WTC11 (cell line): ENCODE results near the gene ABCB4. TPM values are rescaled to one million over a fixed set of nuclear protein-coding genes. Genes with fewer than 3 reads are reported as not detected.
"Not testable (repeated sequence)": the region's sequence is repeated elsewhere in the genome, so short reads cannot be mapped to it uniquely, and the experiment has no call there.

ENCODE experiments used
- ATAC-seq: fragments of 200-7000 bp; cut with Tn5 transposase; 2 replicates; pipeline ENCODE4 v1.10.0; 2021; ENCODE audit warnings: mild to moderate bottlenecking, moderate library complexity
- CTCF ChIA-PET: fragments of 300-600 bp; sonication (Branson Sonifier 250); formaldehyde crosslinking; loops from one replicate; lab custom pipeline; 2021; ENCODE audit warnings: antibody characterized with exemption; lab: Charles Lee
- POLR2A ChIA-PET: fragments of 350-600 bp; sonication (Branson Sonifier 250); formaldehyde crosslinking; loops from one replicate; lab custom pipeline; 2021; ENCODE audit warnings: antibody characterized with exemption; lab: Charles Lee
- DNase-seq: peaks from one replicate; pipeline ENCODE4 v3.0.0; 2021; ENCODE audit warnings: low spot score
- H3K27ac Mint-ChIP-seq: 2 replicates; pipeline ENCODE4 v1.8.0; 2021; ENCODE audit warnings: mixed read lengths
- H3K27me3 Mint-ChIP-seq: 2 replicates; pipeline ENCODE4 v1.8.0; 2021; ENCODE audit warnings: low read depth, mild to moderate bottlenecking, moderate library complexity, mixed read lengths
- H3K36me3 Mint-ChIP-seq: 2 replicates; pipeline ENCODE4 v1.8.0; 2021; ENCODE audit warnings: mixed read lengths
- H3K4me1 Mint-ChIP-seq: 2 replicates; pipeline ENCODE4 v1.8.0; 2022; ENCODE audit warnings: mixed read lengths
- H3K4me3 Mint-ChIP-seq: 2 replicates; pipeline ENCODE4 v1.8.0; 2021; ENCODE audit warnings: mild to moderate bottlenecking, moderate library complexity, mixed read lengths
- H3K9me3 Mint-ChIP-seq: 2 replicates; pipeline ENCODE4 v1.8.0; 2021; ENCODE audit warnings: mixed read lengths
- ATF2 ChIP-seq: sonication (generic); formaldehyde crosslinking; IDR thresholded peaks from 2 replicates; pipeline ENCODE4 v1.8.1; 2022; ENCODE audit warnings: low read depth, missing genetic modification reagents, borderline replicate concordance
- EMX1 ChIP-seq: fragments of 250-450 bp; sonication (Bioruptor Pico); IDR thresholded peaks from 2 replicates; pipeline ENCODE4 v1.8.0; 2021; ENCODE audit warnings: mild to moderate bottlenecking
- FOXK1 ChIP-seq: sonication (generic); formaldehyde crosslinking; IDR thresholded peaks from 2 replicates; pipeline ENCODE4 v1.8.0; 2022; ENCODE audit warnings: mild to moderate bottlenecking, moderate library complexity, missing genetic modification reagents
- FOXP1 ChIP-seq: sonication (generic); formaldehyde crosslinking; IDR thresholded peaks from 2 replicates; pipeline ENCODE4 v1.8.0; 2022; ENCODE audit warnings: missing genetic modification reagents, mild to moderate bottlenecking, moderate library complexity, borderline replicate concordance
- FOXP4 ChIP-seq: sonication (generic); formaldehyde crosslinking; IDR thresholded peaks from 2 replicates; pipeline ENCODE4 v1.8.0; 2022; ENCODE audit warnings: mild to moderate bottlenecking, missing genetic modification reagents
- GABPB1 ChIP-seq: sonication (generic); formaldehyde crosslinking; IDR thresholded peaks from 2 replicates; pipeline ENCODE4 v1.8.1; 2023; ENCODE audit warnings: mild to moderate bottlenecking, missing genetic modification reagents
- HMGA2 ChIP-seq: fragments of 250-450 bp; sonication (Bioruptor Pico); IDR thresholded peaks from 2 replicates; pipeline ENCODE4 v1.4.0; 2021; ENCODE audit warnings: mild to moderate bottlenecking, moderate library complexity
- MAX ChIP-seq: sonication (generic); formaldehyde crosslinking; IDR thresholded peaks from 2 replicates; pipeline ENCODE4 v1.8.0; 2022; ENCODE audit warnings: mild to moderate bottlenecking, missing genetic modification reagents
- RELA ChIP-seq: sonication (generic); formaldehyde crosslinking; IDR thresholded peaks from 2 replicates; pipeline ENCODE4 v1.8.1; 2022; ENCODE audit warnings: missing genetic modification reagents, mild to moderate bottlenecking, borderline replicate concordance
- TEAD1 ChIP-seq: sonication (generic); formaldehyde crosslinking; IDR thresholded peaks from 2 replicates; pipeline ENCODE4 v1.8.0; 2022; ENCODE audit warnings: mild to moderate bottlenecking, missing genetic modification reagents
- ZNF138 ChIP-seq: sonication (generic); formaldehyde crosslinking; conservative IDR thresholded peaks from 2 replicates; pipeline ENCODE4 v1.8.1; 2022; ENCODE audit warnings: mild to moderate bottlenecking, moderate library complexity, missing genetic modification reagents
- ZNF281 ChIP-seq: sonication (generic); formaldehyde crosslinking; IDR thresholded peaks from 2 replicates; pipeline ENCODE4 v1.8.0; 2023; ENCODE audit warnings: mild to moderate bottlenecking, missing genetic modification reagents
- ZNF512 ChIP-seq: sonication (generic); formaldehyde crosslinking; IDR thresholded peaks from 2 replicates; pipeline ENCODE4 v1.8.1; 2022; ENCODE audit warnings: missing genetic modification reagents, borderline replicate concordance
- ZNF532 ChIP-seq: fragments of 250-450 bp; sonication (Bioruptor Pico); IDR thresholded peaks from 2 replicates; pipeline ENCODE4 v1.9.0; 2021; ENCODE audit warnings: mild to moderate bottlenecking, borderline replicate concordance
- total RNA-seq: library from RNA; stranded (reverse); gene quantifications from 3 replicates; pipeline ENCODE4 v1.2.3, GENCODE V29; 2021

The ABCB4 gene
- total RNA-seq, 1 experiment from 2014 or later = 1.2 TPM

- peak overlapping the region; percentile 61 for H3K4me3 Mint-ChIP-seq
- ChIA-PET CTCF (interaction anchor here (0.6 to 1.5 kb wide), 10 partner anchors 9 to 119 kb away, joined by 3 to 6 read pairs (median 4); partner anchors contain the start of gene CROT), POLR2A (interaction anchor here (0.6 kb wide), 1 partner anchor 278 kb away, joined by 3 read pairs; no protein-coding TSS in a partner anchor)
- H3K27me3 Mint-ChIP-seq = not testable (repeated sequence)
- peak overlapping the region; percentile 89 for H3K27ac Mint-ChIP-seq
- H3K4me1 Mint-ChIP-seq = peaks cover 28% of the 10 kb centered on the region
- ATAC-seq = peak; percentile 100
- DNase-seq = peak; percentile 60
- TF ChIP-seq GABPB1 (peak; percentile 50), ZNF281 (CRISPR knock-in tag) (peak; percentile 93; the same call in 1 of the 2 replicates), FOXP1 (CRISPR knock-in tag) (peak; percentile 90; the same call in 1 of the 2 replicates), MAX (CRISPR knock-in tag) (peak; percentile 78), FOXK1 (CRISPR knock-in tag) (peak; percentile 97), TEAD1 (CRISPR knock-in tag) (peak; percentile 39; the same call in 1 of the 2 replicates), FOXP4 (CRISPR knock-in tag) (peak; percentile 96), ZNF138 (CRISPR knock-in tag) (0 out of 2 replicates have a peak, but pooled peaks have one; percentile 12)
- peaks cover 29% of the 10 kb centered on the region for H3K9me3 Mint-ChIP-seq
- H3K36me3 Mint-ChIP-seq = peaks cover 34% of the 10 kb centered on the region
Measured at GRCh38 chr7:87464830-87465533, 10.5 kb downstream of the ABCB4 start.

- CTCF ChIA-PET = interaction anchor here (1.5 kb wide), 1 partner anchor 42 kb away, joined by 5 read pairs; no protein-coding TSS in a partner anchor
Measured at GRCh38 chr7:87463982-87464381, 11.5 kb downstream of the ABCB4 start.

GRCh38 chr7:87460444-87460843 lies 15.0 kb downstream of the ABCB4 start:
- peaks cover 29% of the 10 kb centered on the region for H3K4me1 Mint-ChIP-seq
- H3K36me3 Mint-ChIP-seq, H3K4me3 Mint-ChIP-seq, H3K27ac Mint-ChIP-seq, H3K9me3 Mint-ChIP-seq, DNase-seq, CTCF ChIA-PET, ATAC-seq, H3K27me3 Mint-ChIP-seq, POLR2A ChIA-PET: not testable (repeated sequence)

More at GRCh38 chr7:87463982-87464381, 11.5 kb downstream of the ABCB4 start:
- peaks cover 28% of the 10 kb centered on the region for H3K4me1 Mint-ChIP-seq
- ATAC-seq = no peak
- peaks cover 29% of the 10 kb centered on the region for H3K36me3 Mint-ChIP-seq
- H3K4me3 Mint-ChIP-seq = no peak overlapping the region
- no peak overlapping the region for H3K27ac Mint-ChIP-seq
- peaks cover 9% of the 10 kb centered on the region for H3K27me3 Mint-ChIP-seq
- H3K9me3 Mint-ChIP-seq = peaks cover 29% of the 10 kb centered on the region
- POLR2A ChIA-PET = no interaction called here
- peak; percentile 38; the same call in 1 of the 2 replicates for TF ChIP-seq GABPB1
- TF ChIP-seq EMX1 = no peak
- TF ChIP-seq, all 79 proteins: peak for 1
- DNase-seq = no peak

- no peaks in the 10 kb centered on the region for H3K9me3 Mint-ChIP-seq
- CTCF ChIA-PET = no interaction called here
- DNase-seq (no peak), ATAC-seq (no peak)
- no peak overlapping the region for H3K4me3 Mint-ChIP-seq
- peaks cover 24% of the 10 kb centered on the region for H3K4me1 Mint-ChIP-seq
- POLR2A ChIA-PET = no interaction called here
- H3K36me3 Mint-ChIP-seq = no peaks in the 10 kb centered on the region
- H3K27me3 Mint-ChIP-seq = no peaks in the 10 kb centered on the region
- H3K27ac Mint-ChIP-seq = no peak overlapping the region
- TF ChIP-seq RELA (no peak), ZNF532 (CRISPR knock-in tag) (no peak), HMGA2 (CRISPR knock-in tag) (no peak), ZNF138 (CRISPR knock-in tag) (no peak), ATF2 (CRISPR knock-in tag) (no peak), ZNF512 (CRISPR knock-in tag) (no peak)
Measured at GRCh38 chr7:87459941-87460340, 15.5 kb downstream of the ABCB4 start.
